Hepatocyte (in vitro differentiated cells): ENCODE results near the gene TPM2.

Experiments
- CTCF ChIP-seq: fragments of 200-600 bp; sonication (generic); IDR thresholded peaks from 2 replicates; pipeline ENCODE4 v1.5.1; 2016; ENCODE audit warnings: antibody characterized with exemption, mild to moderate bottlenecking; ENCODE audit not compliant: poor library complexity
- EZH2 ChIP-seq: fragments of 200-600 bp; sonication (generic); IDR thresholded peaks from 2 replicates; pipeline ENCODE4 v1.6.1; 2016; ENCODE audit warnings: antibody characterized with exemption, mild to moderate bottlenecking, borderline replicate concordance

DNA sequence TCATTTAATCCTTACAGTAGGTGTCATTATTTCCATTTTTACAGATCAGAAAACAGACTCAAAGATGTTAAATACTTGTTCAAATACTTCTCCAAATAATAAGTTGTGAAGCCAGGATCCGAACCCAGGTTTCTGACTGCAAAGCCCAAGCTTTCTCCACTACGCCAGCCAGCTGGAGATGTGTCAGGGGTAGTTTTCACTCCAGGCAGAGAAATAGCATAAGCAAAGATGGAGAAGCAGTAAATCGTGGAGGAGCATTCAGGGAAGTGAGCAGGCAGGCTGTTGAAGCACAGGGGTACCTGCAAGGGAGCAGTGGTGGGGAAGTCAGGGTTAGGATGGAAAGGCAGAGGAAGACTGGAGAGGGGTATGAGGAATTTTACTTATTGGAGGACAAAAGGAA is 39.4 kb upstream of the TPM2 start:
- no peak for TF ChIP-seq EZH2
- no peak for TF ChIP-seq CTCF
